GM12874 (cell line): ENCODE measurements around the gene MED13L.

Experiments used
- TF ChIP-seq, protein P1 (sequence below): IDR thresholded peaks from 2 replicates; pipeline ENCODE4 v1.5.1; 2011; ENCODE audit warnings: low read depth, mild to moderate bottlenecking, control low read depth, low read length, moderate library complexity; ENCODE audit not compliant: insufficient read depth

The MED13L gene

GRCh38 chr12:115949675-115950074 lies 327.8 kb downstream of the MED13L start:
- TF ChIP-seq, protein P1, sequence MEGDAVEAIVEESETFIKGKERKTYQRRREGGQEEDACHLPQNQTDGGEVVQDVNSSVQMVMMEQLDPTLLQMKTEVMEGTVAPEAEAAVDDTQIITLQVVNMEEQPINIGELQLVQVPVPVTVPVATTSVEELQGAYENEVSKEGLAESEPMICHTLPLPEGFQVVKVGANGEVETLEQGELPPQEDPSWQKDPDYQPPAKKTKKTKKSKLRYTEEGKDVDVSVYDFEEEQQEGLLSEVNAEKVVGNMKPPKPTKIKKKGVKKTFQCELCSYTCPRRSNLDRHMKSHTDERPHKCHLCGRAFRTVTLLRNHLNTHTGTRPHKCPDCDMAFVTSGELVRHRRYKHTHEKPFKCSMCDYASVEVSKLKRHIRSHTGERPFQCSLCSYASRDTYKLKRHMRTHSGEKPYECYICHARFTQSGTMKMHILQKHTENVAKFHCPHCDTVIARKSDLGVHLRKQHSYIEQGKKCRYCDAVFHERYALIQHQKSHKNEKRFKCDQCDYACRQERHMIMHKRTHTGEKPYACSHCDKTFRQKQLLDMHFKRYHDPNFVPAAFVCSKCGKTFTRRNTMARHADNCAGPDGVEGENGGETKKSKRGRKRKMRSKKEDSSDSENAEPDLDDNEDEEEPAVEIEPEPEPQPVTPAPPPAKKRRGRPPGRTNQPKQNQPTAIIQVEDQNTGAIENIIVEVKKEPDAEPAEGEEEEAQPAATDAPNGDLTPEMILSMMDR: no peak

- TF ChIP-seq, protein P1: no peak
These were observed 329.8 kb downstream of the MED13L start for GRCh38 chr12:115947696-115948062.

GRCh38 chr12:115946867-115947695 lies 330.4 kb downstream of the MED13L start:
- TF ChIP-seq, protein P1: peak; percentile 25; the same call in 1 of the 2 replicates

- TF ChIP-seq, protein P1: no peak
These were observed 331.4 kb downstream of the MED13L start for GRCh38 chr12:115946092-115946491.

DNA sequence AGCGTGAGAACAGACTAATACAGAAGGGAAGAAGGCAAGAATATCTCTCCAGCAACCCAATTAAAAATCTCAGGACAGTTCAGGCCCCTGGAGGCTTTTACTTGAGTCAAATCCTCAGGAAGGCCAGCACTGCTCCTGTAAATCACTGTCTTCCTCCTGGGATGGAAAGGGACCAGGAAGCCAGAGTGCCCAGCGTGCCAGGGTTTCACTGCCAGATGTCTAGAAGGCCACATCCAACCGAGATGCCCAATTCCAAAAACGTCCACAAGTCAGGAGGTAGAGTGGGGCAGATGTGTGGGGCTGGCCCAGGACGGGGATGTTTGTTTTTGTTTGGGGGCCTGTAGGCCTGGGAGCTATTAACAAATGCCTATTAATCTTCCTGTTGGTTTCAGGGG lies 332.0 kb downstream of the MED13L start:
- TF ChIP-seq, protein P1: no peak

DNA sequence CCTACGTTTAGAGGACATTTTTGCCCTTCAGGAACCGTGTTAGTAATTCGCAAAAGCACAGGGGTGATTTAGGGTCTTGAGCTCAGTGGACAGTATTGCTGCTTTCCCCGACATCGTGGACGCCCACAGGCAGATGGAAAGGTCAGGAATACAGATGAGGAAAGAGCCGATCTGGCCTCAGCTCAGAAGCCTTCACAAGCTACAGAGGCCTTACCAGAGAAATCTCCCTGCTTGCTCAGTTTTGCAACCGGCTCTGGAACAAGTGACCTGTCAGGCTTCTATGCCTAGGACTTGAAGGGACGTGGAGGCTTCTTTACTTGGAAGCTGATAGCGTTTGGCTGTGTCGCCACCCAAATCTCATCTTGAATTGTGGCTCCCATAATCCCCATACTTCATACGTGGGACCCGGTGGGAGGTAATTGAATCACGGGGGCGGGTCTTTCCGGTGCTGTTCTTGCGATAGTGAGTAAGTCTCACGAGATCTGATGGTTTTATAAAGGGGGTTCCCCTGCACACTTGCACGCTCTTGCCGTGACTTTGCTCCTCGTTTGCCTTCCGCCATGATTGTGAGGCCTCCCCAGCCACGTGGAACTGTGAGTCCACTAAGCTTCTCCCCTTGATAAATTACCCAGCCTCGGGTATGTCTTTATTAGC lies 332.5 kb downstream of the MED13L start:
- TF ChIP-seq, protein P1: no peak

DNA sequence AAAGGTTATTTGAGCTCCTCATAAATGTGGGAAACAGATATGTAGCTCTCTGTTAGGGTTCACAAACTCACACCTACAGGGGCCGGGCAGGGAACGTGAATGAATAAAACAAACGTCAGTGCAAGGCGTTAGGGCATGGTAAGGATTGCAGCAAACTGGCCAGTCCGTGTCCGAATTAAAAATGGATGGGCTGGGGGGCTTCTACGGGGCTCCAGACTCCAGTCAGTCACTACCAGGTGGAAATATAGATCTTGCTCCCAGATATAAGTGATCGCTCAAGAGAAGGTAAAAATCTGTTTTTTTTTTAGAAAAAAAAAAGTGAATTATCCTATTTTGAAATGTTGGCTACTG lies 333.1 kb downstream of the MED13L start:
- TF ChIP-seq, protein P1: no peak
